Measurements from ENCODE around the gene CCDC197.

Gene CCDC197

DNA sequence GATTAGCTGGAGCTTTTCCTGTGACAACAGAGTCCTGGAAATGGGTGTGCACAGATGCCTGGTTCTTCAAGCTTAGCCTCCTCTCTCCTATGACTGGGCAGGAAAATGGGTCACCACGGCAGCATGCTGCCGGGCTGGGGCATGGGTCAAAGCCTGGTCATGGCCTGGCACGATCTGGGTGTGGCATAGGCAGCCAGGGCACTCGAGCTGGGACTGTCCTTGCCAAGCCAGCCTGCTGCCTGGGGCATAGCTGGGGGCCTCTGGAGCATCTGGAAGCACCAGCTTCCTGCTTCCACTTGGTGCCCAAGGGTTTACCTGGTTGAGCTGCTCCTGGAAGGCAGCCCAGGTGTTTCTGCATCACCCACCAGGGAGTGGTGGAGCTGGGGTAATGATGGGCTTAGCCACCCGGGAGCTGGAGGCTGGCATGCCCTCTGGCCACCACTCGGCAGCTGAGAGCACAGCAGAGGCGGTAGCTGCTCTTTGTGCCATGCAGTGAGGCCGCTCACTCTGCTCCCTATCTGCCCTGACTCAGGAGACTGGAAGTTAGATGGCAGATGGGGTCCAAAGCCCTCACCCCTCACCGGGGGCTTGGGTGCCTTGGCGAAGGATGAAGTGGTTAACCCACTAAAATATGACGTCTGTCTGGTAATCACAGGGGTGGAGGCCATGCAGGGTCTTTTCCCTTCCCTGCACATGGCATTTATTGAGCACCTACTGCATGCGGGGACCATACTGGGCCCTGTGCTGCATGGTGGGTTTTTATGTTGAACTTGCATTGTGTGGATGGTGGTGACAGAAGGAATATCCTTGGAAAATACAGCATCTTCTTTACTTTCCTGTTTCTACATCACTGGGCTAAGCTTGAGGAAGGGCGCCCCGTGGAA lies 30.7 kb downstream of the CCDC197 start:
- DNase-seq: no peak

DNA sequence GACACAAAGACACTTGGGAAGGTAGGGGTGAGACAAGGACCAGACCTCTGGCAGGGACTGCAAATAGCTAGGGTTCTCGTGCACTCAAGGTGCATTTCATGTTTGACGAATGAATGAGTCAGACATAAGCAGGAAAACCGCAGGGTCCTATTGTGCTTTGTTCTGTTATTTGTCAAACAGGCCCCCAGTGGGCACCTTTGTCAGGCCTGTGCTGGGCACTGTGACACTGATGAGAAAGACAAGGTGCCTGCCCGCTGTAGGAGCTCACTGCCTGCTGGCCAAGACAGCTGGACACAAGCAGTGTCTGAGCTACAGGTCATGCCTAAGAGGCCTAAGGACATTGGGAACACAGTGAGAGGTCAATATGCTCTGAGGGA lies 31.3 kb downstream of the CCDC197 start:
- no peak for DNase-seq

DNA sequence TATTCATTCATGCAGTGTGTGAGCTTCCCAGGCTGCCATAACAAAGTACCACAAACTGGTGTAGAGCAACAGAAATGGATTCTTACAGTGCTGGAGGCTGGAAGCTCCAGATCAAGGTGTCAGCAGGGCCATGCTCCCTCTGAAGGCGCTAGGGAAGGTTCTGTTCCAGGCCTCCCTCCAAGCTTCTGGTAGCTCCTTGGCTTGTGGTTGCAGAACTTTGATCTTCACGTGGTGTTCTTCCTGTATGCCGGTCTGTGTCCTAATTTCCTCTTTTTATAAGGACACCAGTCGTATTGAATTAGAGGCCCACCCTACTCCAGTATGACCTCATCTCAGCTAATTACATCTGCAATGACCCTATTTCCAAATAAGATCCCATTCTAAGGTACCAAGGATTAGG lies 32.2 kb downstream of the CCDC197 start:
- no peak for DNase-seq

DNA sequence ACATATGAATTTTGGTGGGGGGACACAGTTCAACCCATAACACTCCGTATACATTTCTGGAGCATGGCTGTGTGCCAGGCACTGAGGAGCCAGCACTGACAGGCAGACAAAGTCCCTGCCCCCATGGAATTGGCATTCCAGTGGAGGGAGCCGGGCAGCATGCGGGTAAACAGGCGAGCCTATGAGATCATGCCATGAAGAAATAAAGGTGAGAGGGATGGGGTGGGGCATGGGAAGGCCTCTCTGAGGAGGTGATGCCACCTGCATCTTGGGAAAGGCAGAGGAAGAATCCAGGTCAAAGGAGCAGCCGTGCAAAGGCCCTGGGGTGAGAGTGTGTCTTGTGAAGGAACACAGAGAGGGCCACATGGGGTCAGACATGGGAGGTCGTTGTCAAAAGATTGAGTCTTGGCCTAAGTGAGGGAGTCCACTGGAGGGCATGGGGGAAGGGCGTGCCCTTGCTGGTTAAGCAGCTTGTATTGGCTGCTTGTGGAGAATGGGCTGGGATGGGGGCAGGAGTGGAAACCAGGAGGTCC lies 32.6 kb downstream of the CCDC197 start:
- no peak for DNase-seq

DNA sequence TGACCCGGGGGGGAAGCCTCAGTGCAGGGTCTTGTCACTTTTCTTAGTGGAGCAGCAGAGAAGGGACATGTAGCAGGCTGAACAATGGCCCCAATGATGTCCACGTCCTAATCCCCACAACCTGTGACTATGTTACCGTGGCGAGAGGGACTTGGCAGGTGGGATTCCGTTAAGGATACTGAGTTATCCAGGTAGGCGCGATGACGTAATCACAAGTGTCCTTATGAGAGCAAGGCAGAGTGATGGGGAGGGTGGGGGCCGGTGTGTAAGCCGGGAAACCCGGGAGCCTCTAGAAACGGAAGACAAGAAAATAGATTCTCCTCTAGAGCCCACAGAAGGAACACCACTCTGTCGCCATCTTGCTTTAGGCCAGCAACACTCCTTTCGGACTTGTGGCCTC lies 33.5 kb downstream of the CCDC197 start:
- DNase-seq: no peak

DNA sequence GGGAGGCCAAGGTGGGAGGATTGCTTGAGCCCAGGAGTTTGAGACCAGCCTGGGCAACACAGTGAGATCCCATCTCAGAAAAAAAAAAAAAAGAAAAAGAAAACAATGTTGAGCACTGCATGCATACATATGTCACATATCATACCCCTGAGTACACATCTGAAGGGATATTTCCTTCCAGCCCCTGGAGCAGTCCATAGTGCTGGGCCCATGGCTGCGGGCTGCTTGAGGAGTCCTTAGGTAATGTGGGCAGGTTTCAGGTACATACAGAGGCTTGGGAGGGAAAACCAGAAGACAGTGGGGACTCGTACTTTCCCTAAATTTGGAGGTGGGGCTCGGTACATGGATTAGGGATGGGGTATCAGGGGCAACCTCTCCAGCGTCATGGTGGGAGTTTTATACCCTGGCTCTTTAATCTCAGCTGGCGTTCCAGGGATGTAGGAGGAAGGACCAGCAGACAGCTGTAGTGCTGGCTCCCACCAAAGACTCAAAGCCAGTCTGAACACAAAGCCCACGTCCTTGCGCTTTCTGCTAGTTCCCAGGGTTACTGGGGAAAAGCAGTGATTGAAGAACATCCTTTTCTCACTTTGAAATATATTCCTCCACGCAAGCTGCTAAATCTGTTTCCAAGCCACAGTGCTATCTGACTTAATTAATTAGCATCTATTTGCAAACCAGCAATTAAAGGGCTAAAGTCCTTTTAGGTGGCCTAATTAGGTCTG lies 34.2 kb downstream of the CCDC197 start:
- no peak for DNase-seq

DNA sequence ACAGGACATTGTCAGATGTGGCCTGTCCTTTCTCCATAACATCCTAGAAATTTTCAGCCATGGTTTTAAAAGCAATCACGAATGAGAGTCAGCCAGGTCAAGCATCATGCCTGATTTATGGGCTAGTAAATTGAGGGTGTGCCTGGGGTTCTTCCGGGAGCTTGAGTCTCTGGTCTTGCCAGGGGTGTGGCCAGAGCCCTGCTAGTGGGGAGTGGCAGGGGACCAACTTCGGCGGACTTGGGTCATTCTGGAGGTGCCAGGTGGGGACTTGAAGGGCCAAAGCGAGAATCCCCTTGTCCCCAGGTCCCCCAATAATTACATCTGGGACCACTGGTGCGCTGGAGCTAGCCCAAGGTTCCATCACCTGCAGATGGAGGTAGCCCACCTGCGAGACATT lies 34.8 kb downstream of the CCDC197 start:
- DNase-seq: no peak

DNA sequence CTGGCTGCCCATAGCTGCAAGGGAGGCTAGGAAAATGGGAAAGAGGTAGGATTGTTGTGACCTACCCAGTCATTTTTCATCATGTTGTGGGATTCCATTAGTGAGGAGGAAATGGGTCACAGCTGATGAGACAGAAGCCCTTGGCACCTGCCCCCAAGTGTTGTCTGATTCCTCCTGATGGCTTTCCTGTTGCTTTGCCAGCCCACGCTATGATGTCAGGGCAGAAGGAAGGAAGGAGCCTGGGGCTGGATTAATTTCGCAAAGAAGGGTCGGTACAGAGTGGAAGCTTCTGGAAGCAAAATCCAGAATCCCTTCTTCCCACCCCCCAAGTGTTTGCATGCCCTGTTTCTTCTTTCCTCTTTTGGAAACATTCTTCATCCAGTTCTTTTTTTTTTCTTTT lies 37.8 kb downstream of the CCDC197 start:
- DNase-seq: no peak

DNA sequence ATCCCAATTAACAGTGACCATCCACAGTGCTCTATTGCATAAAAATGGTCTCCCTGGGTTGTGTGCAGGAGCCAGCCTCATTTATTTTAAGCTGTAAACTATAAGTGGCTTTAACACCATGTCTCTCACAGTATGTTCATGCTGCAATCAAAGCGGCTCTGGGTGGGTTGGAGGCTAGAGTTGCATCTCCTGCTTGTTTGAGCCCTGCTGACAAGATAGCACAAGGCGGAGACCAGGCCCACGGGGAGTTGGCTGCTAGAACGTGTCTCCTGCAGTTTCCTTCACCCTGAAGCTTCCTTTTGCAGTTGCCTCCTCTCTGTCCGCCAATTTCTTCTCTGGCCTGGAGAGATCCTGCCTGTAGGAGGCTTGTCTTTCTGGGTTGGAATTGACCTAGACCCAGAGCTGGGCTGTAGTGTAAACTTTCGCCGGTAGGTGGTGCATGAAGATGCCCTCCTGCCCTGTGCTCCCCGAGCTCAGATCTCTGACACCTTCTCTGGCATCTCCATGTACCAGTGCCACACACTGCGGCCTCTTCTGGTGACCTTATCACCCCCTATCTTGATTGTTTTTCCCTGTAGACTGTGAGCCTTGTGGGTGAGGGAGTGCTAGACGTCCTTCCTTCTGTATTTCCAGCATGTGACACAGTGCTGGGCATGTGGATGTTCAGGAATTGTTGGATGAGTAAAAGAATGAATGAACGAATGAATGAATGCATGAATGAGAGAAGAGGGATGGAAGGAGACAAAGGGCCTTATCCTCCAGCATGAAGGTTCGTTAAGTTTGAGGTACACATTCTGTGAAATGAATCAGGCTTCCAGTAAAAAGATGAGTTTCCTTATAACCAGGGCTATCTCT lies 39.4 kb downstream of the CCDC197 start:
- peak; percentile 38 to 65 (median 56) for DNase-seq

DNA sequence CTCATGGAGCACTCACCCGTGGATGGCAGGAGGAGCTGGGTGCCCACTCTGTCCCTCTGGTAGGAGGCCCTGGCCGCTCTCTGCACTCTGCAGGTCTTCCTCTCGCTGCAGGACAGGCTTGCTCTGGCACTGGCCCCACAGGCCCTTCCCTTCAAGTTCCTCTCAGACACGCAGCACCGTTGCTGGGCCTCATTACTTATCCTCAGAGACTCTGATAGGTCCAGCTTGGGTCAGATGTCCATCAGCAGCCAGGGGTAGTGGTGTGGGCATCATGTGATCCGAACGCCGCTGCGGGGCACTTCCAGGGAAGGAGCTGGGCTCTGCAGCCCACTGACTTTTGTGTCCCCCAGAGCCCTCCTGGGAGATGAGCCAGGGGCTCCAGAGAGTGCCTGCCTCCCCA lies 40.9 kb downstream of the CCDC197 start:
- no peak for DNase-seq

DNA sequence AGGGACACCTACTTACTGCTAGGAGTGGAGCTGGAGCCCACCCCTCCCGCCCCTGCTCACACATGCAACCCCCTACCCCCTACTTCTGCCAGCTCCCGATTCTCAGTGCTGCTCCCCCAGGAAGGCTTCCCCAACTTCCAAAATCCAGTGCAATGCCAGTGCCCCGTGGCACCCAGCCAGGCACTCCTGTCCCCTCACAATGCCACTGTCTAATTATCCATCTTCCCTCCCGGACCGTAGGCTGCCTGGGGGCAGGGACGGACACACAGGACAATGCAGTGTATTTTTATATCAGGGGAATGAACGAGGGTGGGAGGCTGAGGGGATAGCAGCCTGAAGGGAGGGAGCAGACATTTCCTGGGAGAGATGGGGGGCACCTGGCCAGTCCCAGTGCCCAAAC lies 41.4 kb downstream of the CCDC197 start:
- DNase-seq: no peak

DNA sequence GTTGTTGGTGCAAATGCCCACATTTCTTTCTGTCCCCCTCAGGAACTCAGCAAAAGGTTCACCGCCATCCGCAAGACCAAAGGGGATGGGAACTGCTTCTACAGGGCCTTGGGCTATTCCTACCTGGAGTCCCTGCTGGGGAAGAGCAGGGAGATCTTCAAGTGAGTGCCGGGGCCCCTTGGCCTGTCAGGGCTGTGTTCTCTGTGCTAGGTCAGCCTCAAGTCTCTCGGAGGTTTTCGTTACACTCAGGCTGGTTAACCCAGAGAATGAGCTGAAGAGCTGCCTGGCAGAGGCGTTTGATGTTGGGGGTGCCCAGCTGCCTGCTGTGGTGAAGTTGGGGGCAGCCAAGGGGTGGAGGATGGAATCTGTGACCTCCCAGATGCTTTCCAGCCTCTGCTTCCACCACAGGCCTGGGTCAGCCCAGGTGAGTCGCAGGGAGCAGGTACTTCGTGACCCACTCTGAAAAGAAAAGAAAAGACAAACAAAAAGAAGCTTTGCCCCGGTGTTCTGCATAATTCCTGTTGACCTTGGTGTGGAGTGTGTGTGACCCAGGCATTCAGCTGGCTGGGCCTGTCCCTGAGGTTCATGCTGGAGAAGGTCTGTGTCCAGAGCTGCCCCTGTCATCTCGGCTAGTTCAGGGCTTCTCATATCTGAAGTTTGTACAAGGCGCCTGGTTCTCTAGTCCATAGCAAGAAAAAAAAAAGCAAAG lies 42.0 kb downstream of the CCDC197 start:
- no peak for DNase-seq

DNA sequence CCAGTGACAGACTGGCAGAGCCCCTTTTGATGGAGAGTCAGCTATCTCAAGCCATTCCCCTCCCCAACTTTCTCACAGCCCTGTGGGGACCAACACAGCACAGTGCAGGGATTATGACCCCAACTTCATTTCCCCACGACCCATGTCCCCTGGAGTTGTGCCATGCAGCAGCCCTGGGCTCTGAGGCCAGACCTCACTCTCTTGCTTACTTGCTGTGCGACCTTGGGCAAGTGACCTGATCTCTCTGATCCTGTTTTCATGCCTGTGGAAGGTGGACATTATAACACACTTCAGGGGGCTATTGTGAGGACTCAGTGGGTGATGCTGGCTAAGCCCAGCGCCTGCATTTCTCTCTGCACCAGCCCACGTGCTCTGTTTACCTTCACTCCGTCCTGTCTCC lies 43.1 kb downstream of the CCDC197 start:
- no peak for DNase-seq

DNA sequence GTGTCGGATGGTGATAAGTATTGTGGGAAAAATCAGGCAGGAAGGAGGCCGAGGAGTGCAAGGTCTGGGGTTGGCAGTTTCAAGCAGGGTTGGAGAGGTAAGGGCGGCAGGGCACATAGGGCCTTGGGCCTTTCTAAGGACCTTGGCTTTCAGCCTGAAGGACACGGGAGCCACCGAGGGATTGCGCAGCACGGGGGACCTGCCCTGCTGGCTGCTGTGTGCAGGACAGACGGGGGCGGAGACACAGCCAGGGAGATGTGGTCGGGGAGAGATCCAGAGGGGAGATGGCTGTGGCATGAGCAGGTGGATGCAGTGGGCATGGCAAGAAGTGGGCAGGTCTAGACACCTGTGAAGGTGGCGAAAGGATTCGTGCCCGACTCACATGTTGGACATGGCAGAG lies 43.7 kb downstream of the CCDC197 start:
- DNase-seq: no peak

DNA sequence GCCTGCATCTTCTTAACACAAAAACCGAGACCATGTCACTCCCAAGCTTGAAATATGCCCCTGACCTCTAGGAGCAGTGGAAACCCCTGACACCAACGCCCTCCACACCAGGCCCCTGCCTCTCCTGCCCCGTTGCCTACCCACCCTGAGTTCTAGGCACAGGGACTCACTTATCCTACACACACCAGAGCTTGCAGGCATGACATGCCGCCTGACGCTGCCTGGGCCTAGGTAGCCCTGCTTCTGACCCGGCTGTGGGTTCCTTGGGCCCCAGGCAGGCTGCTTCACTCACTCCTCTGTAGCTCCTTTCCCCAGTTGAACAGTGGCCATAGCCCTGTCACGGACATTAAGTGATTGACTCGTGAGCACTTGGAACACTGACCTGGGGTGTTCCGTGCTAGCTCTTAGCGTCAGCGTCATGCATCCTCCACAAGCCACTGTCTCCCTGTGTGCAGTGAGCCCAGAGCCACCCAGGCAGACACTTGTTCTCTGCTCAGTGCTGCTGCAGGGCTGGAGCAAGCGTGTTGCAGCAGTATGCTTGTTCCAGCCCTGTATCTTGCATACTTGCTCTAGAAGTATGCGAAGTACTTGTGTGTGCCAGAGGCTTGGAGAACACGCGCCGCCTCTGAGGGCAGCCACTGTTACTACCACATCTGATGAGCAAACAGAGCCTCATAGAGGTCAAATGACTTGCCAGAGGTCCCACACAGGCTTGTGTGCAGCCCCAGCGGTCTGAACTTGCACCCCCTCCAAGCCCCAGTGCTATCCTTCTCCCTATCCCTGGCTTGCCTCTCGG lies 44.6 kb downstream of the CCDC197 start:
- no peak for DNase-seq

DNA sequence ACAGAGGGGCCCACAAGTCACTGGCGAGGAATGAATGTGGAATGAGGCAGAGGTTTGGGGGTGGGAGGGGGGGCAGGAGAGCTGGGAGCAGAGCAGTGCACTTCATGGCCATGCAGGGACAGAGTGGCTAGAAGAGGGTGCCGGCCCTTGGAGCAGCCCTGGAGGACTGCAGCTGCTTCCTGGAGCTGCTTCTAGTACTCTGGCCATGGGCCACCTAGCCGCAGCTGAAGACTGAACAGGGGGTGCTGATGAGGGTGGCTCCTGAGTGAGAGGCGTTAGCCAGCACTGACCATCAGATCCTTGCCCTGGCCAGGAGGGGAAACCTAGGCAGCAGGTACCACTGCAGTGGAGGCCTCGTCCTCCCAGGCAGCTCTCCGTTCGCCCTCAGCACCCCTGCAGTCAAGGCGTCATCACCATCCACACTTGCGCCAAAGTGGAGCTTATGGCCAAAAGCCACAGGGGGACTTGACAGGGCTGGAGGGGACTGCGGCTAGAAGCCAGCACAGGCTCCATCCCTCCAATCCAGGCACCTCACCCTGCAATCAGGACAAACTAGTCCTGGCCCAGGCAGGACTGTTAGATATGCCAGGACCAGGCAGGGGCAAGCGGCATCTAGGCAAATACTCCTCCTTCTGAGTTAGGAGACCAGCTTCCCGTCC lies 45.5 kb downstream of the CCDC197 start:
- DNase-seq: no peak

DNA sequence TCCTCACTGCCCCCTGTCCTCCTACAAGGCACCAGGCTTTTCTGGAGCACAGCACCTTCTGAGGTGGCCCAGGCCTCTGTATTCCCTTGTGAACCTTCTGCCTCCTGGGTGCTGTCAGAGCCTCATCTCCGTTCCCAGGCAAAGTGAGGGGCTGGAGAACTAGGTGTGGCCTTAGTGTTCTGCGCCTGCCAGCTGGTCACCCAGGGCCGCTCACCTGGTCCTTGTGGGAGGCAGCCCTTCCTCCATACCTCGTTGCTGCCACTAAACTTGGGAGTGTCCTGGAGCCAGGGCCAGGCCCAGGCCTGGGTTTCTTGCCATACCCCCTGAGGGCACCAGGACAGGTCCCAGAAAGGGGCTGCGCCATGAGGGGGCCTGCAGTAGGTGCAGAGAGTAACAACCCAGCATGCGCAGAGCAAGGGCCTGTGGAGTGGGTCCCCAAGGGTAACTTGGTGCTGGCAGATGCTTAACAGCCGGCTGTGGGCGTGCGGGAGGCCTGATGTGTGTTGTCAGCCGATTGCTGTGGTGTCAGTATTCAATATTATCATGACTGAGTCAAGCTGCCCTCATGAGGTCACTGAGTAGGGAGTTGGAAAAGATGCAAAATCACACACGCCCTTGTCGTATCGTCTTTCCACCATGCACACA lies 46.1 kb downstream of the CCDC197 start:
- no peak for DNase-seq

DNA sequence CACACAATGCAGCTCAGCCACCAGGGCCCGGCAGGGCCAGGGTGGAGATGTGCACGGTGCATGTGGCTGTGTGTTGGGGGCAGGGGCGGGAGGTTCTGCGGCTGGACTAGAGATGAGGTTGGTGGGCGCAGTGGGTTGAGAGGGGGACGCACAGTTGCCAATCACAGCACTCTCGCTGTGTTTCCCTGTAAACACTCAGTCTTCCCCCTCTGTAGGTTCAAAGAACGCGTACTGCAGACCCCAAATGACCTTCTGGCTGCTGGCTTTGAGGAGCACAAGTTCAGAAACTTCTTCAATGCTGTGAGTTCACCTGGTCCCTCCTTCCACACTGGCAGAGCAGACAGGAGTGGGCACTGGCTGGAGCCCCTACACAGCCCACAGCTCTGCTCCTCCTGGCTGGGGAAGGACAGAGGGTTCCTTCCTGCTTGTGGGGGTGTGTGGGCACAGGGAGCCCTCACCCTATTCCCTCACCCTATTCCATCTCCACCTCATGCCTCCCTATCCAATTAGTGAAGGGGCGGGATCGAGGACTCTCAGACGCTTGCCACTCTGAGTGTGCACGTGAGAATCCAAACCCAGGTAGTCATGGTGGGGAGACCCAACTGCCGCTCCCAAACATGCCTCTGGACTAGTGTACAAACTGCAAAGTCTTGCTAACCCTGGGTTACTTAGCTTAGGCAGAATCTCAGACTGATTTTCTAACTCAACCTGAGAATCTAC lies 46.8 kb downstream of the CCDC197 start:
- DNase-seq: no peak

DNA sequence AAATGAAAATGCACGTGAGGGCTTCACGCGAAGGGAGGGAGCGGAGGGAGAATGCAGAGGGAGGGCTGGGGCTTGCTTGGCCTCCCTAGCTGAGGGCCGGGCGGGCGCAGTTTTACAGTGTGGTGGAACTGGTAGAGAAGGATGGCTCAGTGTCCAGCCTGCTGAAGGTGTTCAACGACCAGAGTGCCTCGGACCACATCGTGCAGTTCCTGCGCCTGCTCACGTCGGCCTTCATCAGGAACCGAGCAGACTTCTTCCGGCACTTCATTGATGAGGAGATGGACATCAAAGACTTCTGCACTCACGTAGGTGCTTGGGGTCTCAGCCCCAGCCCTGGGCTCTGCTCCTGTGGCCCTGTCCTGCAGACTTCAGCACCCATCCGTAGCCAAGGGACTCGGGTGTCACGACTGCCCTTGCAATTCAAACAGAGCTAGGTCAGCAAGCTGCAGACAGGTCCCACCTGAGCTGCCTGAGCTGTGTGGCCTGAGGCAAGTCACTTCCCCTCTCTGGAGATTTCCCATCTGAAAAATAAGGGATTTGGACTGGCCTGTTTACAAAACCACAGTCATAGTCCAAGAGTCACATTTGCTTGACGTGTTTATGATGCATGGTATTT lies 47.5 kb downstream of the CCDC197 start:
- DNase-seq: no peak
